HepG2 (cell line): ENCODE results near the gene ARHGAP30. TPM values are rescaled to one million over a fixed set of nuclear protein-coding genes. Genes with fewer than 3 reads are reported as not detected.

Experiments used
- HDAC1 ChIP-seq: sonication (generic); formaldehyde crosslinking; IDR thresholded peaks from 2 replicates; pipeline ENCODE4 v1.5.1; 2020; ENCODE audit warnings: mild to moderate bottlenecking, missing genetic modification reagents
- MTF2 ChIP-seq: sonication (generic); formaldehyde crosslinking; IDR thresholded peaks from 2 replicates; pipeline ENCODE4 v1.5.0; 2020; ENCODE audit warnings: missing genetic modification reagents, borderline replicate concordance
- NR2F1 ChIP-seq, 2 experiments: fragments of 450-650 bp in 1 of 2; formaldehyde crosslinking in 1 of 2; IDR thresholded peaks; 2 replicates each; pipeline versions ENCODE4 v1.5.0 to v1.6.1; 2016 to 2020; ENCODE audit warnings: mild to moderate bottlenecking in 1 of 2, missing compliant biosample characterization in 1 of 2, missing genetic modification reagents in 1 of 2, moderate library complexity in 1 of 2
- NR2F6 ChIP-seq, 2 experiments: IDR thresholded peaks; 2 replicates each; pipeline ENCODE4 v1.6.1; 2016; ENCODE audit warnings: antibody characterized with exemption in 1 of 2, mild to moderate bottlenecking in 1 of 2
- RAD51 ChIP-seq: fragments of 450-650 bp; IDR thresholded peaks from 2 replicates; pipeline ENCODE4 v1.6.1; 2016; ENCODE audit warnings: borderline replicate concordance
- SIN3B ChIP-seq: fragments of 150-350 bp; IDR thresholded peaks from 2 replicates; pipeline ENCODE4 v1.6.1; 2014; ENCODE audit warnings: low read length
- ZNF207 ChIP-seq: fragments of 450-650 bp; IDR thresholded peaks from 2 replicates; pipeline ENCODE4 v1.6.1; 2016; ENCODE audit warnings: antibody characterized with exemption, borderline replicate concordance
- ZNF547 ChIP-seq: sonication (generic); formaldehyde crosslinking; IDR thresholded peaks from 2 replicates; pipeline ENCODE4 v1.5.1; 2020; ENCODE audit warnings: mild to moderate bottlenecking, missing genetic modification reagents
- ZNF746 ChIP-seq: sonication (generic); formaldehyde crosslinking; IDR thresholded peaks from 2 replicates; pipeline ENCODE4 v1.8.0; 2022; ENCODE audit warnings: mild to moderate bottlenecking, missing genetic modification reagents
- ZSCAN31 ChIP-seq: sonication (generic); formaldehyde crosslinking; IDR thresholded peaks from 2 replicates; pipeline ENCODE4 v1.5.0; 2020; ENCODE audit warnings: low read depth, mild to moderate bottlenecking, missing genetic modification reagents
- polyA plus RNA-seq, 8 experiments: library from polyadenylated mRNA; depleted of rRNA in 3 of 8; stranded (reverse) in 7 of 8; unstranded in 1 of 8; fragments of >200 nt; fragmentation: Illumina TruSeq in 4 of 8; extraction: Trizol in 4 of 8; gene quantifications; 2 replicates each; pipeline versions ENCODE4 v1.2.1 to v1.2.3, GENCODE V29; 2011 to 2016; ENCODE audit warnings: low read depth in 4 of 8, missing spikeins in 1 of 8, mixed read lengths in 1 of 8; ENCODE audit not compliant: insufficient read depth in 1 of 8
- total RNA-seq, 5 experiments: library from RNA; depleted of rRNA; stranded (reverse); fragments of >200 nt; fragmentation: Illumina TruSeq; extraction: Trizol; gene quantifications; 2 replicates each; pipeline ENCODE4 v1.2.3, GENCODE V29; 2016; ENCODE audit warnings: low read depth in 1 of 5
- TF ChIP-seq, protein P1 (sequence below), 2 experiments: sonication (generic) in 1 of 2; formaldehyde crosslinking in 1 of 2; IDR thresholded peaks; 2 replicates each; pipeline versions ENCODE4 v1.4.0 to v1.6.1; 2018 to 2020; ENCODE audit warnings: missing genetic modification reagents in 2 of 2, borderline replicate concordance in 1 of 2, low read depth in 1 of 2, mild to moderate bottlenecking in 1 of 2, missing biosample characterization in 1 of 2
- TF ChIP-seq, protein P2 (sequence below): sonication (generic); formaldehyde crosslinking; IDR thresholded peaks from 2 replicates; pipeline ENCODE4 v1.8.0; 2022; ENCODE audit warnings: missing genetic modification reagents, mild to moderate bottlenecking, moderate library complexity, borderline replicate concordance
- TF ChIP-seq, protein P3 (sequence below): sonication (generic); formaldehyde crosslinking; IDR thresholded peaks from 2 replicates; pipeline ENCODE4 v1.4.0; 2020; ENCODE audit warnings: low read depth, mild to moderate bottlenecking, missing genetic modification reagents
- TF ChIP-seq, protein P4 (sequence below): sonication (generic); formaldehyde crosslinking; IDR thresholded peaks from 2 replicates; pipeline ENCODE4 v1.8.0; 2022; ENCODE audit warnings: missing genetic modification reagents, mild to moderate bottlenecking, borderline replicate concordance
- TF ChIP-seq, protein P5 (sequence below): sonication (generic); formaldehyde crosslinking; IDR thresholded peaks from 2 replicates; pipeline ENCODE4 v1.4.0; 2020; ENCODE audit warnings: mild to moderate bottlenecking, missing genetic modification reagents
- TF ChIP-seq, protein P6 (sequence below): fragments of 450-650 bp; IDR thresholded peaks from 2 replicates; pipeline ENCODE4 v1.6.1; 2017; ENCODE audit warnings: mild to moderate bottlenecking

The ARHGAP30 gene
- total and polyA plus RNA-seq, 2 of the 13 experiments (the other 11 are each of a cell fraction or from before 2014, with no cell fraction given), result 0.13 to 0.20 TPM

DNA sequence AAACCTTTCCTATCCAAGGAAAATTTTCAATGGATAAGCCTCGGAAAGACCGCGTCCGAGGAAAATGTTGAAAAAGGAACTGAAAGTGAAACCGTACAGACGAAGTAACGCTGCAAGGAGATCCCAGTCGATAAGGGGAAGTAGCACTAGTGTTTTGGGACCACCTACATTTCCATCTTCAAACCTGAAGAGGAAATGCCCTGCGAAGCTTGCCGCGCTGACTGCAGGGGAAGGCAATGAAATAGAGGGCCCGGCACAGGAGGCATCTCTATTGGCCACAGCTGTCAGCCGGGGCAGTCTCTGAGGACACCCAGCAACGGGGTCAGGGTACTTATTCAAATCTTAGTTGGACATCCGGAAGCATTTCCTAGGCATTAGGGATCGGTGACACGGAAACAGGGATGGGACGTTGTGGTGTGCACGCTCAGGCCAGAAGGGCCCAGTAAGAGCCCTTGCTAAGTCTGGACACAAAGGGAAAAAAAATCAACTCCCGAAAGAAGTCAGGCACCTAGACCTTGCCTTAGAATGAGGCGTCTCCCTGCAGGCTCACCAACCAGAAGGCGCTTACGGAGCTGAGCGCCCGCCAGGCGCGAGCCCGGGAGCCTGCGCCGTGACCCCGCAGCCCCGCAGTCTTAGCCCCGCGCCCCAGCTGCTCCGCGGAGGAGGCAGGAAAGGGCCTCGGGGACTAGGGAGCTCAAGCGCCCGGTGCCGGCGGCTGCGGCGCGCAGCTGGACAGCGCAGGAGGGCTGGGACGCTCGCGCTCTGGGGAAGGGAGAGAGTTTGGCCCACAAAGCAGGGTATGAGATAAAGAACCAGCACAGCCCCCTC is 24.6 kb downstream of the ARHGAP30 start (continued):
- TF ChIP-seq, protein P1, sequence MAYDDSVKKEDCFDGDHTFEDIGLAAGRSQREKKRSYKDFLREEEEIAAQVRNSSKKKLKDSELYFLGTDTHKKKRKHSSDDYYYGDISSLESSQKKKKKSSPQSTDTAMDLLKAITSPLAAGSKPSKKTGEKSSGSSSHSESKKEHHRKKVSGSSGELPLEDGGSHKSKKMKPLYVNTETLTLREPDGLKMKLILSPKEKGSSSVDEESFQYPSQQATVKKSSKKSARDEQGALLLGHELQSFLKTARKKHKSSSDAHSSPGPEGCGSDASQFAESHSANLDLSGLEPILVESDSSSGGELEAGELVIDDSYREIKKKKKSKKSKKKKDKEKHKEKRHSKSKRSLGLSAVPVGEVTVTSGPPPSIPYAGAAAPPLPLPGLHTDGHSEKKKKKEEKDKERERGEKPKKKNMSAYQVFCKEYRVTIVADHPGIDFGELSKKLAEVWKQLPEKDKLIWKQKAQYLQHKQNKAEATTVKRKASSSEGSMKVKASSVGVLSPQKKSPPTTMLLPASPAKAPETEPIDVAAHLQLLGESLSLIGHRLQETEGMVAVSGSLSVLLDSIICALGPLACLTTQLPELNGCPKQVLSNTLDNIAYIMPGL (CRISPR knock-in tag; IDR thresholded peaks at IDR 0.05; ENCODE audit: borderline replicate concordance in 1 of 2, low read depth in 1 of 2), result peak in 1 of 2 experiments; percentile 50; a peak in 1 of 4 replicates
- TF ChIP-seq, protein P2, sequence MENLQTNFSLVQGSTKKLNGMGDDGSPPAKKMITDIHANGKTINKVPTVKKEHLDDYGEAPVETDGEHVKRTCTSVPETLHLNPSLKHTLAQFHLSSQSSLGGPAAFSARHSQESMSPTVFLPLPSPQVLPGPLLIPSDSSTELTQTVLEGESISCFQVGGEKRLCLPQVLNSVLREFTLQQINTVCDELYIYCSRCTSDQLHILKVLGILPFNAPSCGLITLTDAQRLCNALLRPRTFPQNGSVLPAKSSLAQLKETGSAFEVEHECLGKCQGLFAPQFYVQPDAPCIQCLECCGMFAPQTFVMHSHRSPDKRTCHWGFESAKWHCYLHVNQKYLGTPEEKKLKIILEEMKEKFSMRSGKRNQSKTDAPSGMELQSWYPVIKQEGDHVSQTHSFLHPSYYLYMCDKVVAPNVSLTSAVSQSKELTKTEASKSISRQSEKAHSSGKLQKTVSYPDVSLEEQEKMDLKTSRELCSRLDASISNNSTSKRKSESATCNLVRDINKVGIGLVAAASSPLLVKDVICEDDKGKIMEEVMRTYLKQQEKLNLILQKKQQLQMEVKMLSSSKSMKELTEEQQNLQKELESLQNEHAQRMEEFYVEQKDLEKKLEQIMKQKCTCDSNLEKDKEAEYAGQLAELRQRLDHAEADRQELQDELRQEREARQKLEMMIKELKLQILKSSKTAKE (CRISPR knock-in tag), result no peak
- TF ChIP-seq, protein P3, sequence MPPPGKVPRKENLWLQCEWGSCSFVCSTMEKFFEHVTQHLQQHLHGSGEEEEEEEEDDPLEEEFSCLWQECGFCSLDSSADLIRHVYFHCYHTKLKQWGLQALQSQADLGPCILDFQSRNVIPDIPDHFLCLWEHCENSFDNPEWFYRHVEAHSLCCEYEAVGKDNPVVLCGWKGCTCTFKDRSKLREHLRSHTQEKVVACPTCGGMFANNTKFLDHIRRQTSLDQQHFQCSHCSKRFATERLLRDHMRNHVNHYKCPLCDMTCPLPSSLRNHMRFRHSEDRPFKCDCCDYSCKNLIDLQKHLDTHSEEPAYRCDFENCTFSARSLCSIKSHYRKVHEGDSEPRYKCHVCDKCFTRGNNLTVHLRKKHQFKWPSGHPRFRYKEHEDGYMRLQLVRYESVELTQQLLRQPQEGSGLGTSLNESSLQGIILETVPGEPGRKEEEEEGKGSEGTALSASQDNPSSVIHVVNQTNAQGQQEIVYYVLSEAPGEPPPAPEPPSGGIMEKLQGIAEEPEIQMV (CRISPR knock-in tag), result no peak
- TF ChIP-seq ZNF746 (CRISPR knock-in tag) (0 out of 2 replicates have a peak, but pooled peaks have one; percentile 9), ZSCAN31 (CRISPR knock-in tag) (no peak), NR2F6 (IDR thresholded peaks at IDR 0.05) (no peak), NR2F6 (CRISPR knock-in tag; IDR thresholded peaks at IDR 0.05) (0 out of 2 replicates have a peak, but pooled peaks have one; percentile 14), HDAC1 (CRISPR knock-in tag) (no peak; the same call in 1 of the 2 replicates), MTF2 (CRISPR knock-in tag) (no peak), SIN3B (no peak), NR2F1 (CRISPR knock-in tag; IDR thresholded peaks at IDR 0.05) (no peak), ZNF547 (CRISPR knock-in tag) (no peak), ZNF207 (no peak), RAD51 (no peak)
- TF ChIP-seq, protein P4, sequence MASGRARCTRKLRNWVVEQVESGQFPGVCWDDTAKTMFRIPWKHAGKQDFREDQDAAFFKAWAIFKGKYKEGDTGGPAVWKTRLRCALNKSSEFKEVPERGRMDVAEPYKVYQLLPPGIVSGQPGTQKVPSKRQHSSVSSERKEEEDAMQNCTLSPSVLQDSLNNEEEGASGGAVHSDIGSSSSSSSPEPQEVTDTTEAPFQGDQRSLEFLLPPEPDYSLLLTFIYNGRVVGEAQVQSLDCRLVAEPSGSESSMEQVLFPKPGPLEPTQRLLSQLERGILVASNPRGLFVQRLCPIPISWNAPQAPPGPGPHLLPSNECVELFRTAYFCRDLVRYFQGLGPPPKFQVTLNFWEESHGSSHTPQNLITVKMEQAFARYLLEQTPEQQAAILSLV (CRISPR knock-in tag), result no peak
- TF ChIP-seq, protein P5, sequence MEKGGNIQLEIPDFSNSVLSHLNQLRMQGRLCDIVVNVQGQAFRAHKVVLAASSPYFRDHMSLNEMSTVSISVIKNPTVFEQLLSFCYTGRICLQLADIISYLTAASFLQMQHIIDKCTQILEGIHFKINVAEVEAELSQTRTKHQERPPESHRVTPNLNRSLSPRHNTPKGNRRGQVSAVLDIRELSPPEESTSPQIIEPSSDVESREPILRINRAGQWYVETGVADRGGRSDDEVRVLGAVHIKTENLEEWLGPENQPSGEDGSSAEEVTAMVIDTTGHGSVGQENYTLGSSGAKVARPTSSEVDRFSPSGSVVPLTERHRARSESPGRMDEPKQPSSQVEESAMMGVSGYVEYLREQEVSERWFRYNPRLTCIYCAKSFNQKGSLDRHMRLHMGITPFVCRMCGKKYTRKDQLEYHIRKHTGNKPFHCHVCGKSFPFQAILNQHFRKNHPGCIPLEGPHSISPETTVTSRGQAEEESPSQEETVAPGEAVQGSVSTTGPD (CRISPR knock-in tag), result no peak
- TF ChIP-seq, protein P6, sequence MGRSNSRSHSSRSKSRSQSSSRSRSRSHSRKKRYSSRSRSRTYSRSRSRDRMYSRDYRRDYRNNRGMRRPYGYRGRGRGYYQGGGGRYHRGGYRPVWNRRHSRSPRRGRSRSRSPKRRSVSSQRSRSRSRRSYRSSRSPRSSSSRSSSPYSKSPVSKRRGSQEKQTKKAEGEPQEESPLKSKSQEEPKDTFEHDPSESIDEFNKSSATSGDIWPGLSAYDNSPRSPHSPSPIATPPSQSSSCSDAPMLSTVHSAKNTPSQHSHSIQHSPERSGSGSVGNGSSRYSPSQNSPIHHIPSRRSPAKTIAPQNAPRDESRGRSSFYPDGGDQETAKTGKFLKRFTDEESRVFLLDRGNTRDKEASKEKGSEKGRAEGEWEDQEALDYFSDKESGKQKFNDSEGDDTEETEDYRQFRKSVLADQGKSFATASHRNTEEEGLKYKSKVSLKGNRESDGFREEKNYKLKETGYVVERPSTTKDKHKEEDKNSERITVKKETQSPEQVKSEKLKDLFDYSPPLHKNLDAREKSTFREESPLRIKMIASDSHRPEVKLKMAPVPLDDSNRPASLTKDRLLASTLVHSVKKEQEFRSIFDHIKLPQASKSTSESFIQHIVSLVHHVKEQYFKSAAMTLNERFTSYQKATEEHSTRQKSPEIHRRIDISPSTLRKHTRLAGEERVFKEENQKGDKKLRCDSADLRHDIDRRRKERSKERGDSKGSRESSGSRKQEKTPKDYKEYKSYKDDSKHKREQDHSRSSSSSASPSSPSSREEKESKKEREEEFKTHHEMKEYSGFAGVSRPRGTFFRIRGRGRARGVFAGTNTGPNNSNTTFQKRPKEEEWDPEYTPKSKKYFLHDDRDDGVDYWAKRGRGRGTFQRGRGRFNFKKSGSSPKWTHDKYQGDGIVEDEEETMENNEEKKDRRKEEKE, result no peak
